GM18499 (cell line): ENCODE results near the gene RFX4.
A peak's percentile ranks its signal among the peaks of the same experiment; 100 is the strongest.
"Not testable (repeated sequence)": the region's sequence is repeated elsewhere in the genome, so short reads cannot be mapped to it uniquely, and the experiment has no call there.

Source experiments
- ATAC-seq: cut with Tn5 transposase; IDR thresholded peaks from one replicate; pipeline ENCODE4 v1.9.1; 2021; ENCODE audit warnings: moderate number of reproducible peaks; ENCODE audit not compliant: insufficient read depth, unreplicated experiment

RFX4 gene

DNA sequence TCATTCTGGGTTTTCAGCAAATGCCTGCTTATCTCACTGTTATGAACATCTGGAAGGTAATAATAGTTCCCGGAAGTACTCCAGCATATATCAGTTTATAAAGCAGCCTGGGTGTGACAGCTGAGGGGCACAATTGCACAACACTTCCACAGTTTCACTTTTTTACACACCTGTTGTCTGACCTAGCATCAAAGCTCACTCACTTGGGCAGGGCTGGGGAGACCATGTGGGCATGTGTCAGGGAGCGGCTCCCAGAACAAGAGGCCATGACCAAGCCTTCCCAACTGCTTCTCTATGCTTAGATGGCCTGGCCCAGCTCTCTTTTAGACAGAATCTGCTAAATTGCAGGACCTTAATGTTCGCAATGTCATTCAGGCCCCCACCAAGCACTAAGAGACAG lies 140.6 kb downstream of the RFX4 start:
- ATAC-seq: no peak

DNA sequence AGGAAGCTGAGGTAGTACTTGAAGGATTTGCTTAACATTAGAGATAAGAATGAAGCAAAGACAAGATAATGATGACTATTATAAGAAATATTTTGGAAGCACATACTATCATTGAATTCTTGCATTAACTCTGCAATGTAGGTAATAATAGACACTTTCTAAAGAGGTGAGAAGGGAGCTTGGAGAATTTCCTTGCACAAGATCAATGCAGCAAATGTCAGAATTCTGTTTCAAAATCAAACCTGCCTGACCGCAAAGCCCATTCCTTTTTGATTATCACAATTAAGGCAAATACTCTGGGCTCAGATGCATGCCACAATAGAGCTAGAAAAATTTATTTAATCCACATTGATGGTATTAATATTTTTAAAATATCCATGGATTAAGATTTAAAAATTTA lies 141.3 kb downstream of the RFX4 start:
- no peak for ATAC-seq

- ATAC-seq: no peak
Observed at GRCh38 chr12:106724934-106725333, 142.1 kb downstream of the RFX4 start.

DNA sequence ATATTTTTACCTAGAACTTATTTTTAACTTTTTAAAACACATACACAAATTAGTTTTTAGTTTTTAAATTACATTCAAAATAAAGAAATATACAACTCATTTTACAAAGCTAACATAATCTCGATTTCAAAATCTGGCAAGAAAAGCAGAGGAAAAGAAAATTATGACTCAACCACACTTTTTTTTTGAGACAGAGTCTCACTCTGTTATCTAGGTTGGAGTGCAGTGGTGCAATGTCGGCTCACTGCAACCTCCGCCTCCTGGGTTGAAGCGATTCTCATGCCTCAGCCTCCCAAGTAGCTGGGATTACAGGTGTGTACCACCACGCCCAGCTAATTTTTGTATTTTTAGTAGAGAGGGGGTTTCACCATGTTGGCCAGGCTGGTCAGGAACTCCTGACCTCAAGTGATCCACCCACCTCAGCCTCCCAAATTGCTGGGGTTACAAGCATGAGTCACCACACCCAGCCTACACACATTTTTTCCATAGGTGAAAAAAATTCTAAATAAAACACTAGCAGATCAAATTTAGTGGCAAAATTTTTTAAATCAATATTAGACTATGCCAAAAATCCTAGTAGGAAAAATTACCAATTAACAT lies 143.9 kb downstream of the RFX4 start:
- ATAC-seq: not testable (repeated sequence)

- ATAC-seq: no peak
Observed at GRCh38 chr12:106729611-106730010, 146.8 kb downstream of the RFX4 start.

- no peak for ATAC-seq
Observed at GRCh38 chr12:106732890-106733289, 150.1 kb downstream of the RFX4 start.

DNA sequence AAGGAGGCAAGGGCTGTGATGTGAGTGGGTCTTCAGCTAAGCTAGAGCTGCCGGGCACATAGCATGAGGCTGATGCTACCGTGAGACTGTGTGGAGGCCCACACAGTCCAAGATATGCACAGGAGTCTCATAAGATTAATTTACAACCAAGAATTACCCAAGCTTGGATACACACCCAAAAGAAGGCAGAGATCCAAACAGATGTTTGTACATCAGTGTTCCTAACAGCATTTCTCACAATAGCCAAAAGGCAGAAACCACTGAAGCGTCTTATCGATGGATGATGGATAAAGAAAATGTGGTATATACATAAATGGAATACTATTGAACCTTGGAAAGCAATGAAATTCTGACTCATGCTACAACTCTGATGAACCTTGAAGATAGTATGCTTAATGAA lies 150.9 kb downstream of the RFX4 start:
- no peak for ATAC-seq

- ATAC-seq: no peak
Observed at GRCh38 chr12:106736051-106736957, 153.5 kb downstream of the RFX4 start.

DNA sequence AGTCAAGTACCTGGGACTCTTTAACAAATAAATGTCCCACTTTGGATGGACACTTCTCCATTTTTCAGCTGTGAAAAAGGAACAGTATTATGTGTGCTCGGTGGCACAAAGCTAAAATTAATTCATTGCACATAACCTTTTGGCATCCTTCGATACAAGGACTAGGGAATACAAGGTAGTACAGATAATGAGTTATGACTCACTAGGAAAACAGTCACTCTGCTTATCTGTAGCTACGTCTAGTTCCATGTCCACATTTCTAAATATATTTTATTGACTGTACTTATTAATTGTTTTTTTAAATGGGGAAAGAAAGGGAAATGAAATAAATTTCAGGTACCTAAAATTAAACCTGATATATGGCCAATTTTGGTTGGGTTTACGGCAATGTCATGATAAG lies 156.5 kb downstream of the RFX4 start:
- ATAC-seq: no peak

DNA sequence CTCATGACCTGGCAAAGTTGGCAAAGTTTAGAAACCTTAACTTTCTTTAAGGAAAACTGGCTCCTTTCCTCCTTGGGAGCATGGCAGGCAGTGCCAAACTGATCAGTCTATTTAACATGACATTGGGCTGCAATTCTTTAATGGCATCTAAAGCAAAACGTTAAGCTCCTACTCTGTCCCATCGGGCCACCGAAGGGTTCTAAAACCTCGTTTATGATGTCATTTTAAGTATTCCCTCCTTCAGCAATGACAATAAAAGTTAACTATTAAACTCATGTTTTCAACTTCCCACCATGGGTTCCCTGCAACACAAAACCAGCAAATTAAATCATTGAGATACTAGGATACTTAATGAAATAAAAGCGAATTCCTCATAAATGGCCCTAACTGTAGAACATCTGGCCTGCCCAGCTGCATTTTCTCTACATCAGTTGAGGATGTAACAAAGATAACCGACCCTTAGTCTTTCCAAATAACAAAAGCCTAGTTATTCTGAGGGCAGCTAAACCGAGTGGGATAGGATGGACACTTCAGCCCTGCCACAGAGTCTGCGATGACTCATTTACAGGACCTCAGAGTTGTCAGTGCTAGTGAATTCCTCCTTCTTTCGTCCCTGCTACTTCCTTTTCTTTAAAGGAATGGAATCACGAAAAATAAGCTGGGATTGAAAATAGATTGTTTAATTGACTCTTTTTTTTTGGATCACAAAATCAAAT lies 157.2 kb downstream of the RFX4 start:
- ATAC-seq: no peak

DNA sequence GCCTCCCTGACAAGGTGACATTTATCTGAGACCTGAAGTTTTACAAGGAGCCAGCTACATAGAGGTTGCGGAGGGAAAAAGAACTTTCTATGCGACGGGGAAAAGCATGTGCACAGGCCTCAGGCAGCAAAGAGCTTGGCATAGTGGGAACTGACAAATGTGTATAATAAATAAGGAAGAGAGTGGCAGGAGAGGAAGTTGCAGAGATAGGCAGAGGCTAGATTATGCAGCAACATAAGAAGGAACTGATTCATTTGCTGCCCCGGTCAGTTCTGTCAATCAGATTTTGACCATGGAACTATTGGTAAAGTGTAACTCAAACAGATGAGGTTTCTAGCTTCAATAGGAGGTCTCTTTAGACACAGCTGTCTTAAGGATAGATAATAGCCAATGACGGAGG lies 158.0 kb downstream of the RFX4 start:
- ATAC-seq: no peak

DNA sequence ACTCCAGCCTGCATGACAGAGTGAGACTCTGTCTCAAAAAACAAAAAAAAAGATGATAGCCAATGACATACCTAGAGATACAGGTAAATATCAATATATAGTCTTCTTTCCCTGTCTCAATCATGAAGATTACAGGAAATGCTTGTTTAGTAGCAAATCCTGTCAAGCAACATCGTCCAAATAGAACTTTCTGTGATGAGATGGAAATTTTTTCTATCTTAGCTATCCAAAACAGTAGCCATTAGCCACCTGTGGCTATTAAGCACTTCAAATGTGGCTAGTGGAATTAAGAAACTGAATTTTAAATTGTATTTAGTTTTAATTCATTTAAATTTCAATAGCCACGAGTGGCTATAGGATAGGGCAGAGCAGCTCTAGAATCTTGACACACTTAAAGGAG lies 158.4 kb downstream of the RFX4 start:
- no peak for ATAC-seq

DNA sequence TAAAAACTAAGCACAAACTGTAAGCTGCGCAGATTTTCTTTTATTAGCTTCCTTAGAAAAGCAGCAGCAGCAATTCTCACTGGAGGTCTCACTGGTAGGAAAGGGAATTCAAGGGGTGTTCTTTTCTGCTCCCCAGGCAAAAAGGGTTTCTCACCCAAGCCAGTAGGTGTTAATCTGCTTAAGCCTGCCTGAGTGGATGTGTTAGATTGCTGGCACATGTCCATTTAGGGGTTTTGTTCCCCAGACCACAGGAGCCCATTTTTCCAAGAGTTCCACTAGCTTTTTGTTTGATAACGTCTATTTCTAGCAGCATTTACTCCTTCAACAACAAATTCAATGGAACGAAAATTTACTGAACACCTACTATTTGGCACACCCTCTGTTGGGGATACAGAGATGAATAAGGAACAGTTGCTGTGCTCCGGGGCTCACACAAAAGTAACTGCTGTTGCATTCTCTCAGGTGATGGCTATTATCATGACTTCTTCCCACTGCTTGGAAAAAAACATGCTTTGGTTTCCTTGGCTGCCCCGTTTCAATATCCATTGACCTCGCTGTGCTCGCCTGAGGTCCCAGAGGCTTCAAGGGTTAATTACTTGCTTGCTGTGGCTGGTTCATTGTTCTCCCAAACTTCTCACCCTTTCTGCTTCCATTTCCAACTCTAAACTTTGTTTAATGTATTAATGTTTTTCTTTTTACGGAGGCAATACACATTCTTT lies 160.6 kb downstream of the RFX4 start:
- no peak for ATAC-seq

DNA sequence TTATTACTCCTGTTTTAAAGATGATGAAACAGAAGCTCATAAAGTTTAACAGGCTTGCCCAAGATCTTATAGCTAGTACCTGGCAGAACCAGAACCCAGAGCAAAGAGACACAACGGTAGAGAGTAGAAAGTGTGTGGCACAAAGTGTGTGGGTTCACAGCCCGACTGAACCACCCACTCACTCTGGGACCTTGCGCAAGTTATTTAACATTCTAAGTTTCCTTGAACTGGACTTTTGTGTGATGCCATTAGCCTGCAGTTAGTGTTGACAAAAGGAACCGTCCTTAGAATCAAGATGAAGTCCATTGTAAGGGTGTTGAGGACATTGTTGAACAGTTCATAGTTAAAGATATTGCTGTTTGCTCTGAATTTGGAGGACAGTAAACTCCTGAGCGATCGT lies 161.8 kb downstream of the RFX4 start:
- ATAC-seq: no peak

DNA sequence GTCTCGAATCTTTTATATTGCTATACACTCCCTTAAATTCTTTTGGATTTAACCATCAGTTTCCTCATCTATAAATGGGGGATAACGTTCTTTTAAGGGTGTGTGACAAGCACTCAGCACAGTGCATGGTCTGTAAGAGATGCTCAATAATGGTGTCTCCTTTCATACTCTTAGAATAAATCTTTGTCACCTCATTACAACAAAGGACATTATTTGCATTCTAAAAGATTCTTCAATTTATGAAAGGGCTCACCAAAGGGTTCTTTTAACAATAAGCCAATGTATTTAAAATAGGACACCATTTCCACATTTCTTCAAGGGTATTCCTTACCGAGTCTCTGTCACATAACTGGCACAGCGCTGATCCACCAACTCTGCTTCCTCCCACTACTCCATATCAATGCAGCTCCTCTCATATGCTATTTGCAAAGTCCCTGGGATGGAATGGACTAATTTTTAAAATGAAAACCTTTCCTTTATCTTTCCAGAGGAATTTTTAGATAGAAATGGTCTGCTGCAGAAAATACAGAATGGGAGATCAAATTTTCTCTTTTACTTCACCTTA lies 162.5 kb downstream of the RFX4 start:
- no peak for ATAC-seq

DNA sequence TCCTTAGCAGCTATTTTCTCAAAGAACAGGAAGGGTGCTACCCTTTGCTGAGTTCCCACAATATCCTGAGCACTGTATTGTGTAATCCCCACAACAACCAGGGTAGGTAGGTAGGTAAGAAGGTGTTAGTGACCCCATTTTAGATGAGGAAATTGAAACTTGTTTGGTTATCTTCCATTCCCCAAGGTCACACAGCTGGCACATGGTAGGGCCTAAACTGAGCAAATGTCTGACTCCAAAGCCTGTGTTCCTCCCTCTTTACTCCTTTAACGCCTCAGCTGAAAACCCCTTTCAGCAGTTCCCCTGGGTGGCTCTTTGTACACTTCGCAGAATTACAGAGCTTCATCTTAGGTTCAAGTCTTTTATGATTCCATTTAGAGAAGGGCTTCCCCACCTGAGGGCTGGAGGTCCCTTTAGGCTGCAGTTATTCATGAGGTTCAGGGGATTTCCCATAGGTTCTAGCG lies 165.2 kb downstream of the RFX4 start:
- no peak for ATAC-seq

- ATAC-seq: no peak
Observed at GRCh38 chr12:106750524-106750923, 167.7 kb downstream of the RFX4 start.

DNA sequence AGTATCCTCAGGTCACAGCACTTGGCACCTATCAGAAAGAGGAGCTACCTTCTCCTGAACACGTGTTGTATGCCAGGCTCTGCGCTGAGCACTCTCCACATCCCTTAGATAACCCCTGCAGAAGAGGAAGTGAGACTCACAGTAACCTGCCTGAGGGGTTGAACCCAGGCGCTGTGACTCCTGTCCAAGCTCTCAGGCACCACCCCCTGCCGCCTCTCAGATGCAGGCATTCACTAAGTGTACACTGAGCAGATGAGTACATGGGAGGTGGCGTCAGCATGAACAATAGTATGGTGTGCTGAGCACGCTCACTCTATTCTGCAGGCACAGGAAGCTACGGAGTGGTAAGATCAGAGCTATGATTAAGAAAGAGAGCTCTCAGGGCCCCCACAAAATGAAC lies 170.7 kb downstream of the RFX4 start:
- peak; percentile 90 for ATAC-seq

DNA sequence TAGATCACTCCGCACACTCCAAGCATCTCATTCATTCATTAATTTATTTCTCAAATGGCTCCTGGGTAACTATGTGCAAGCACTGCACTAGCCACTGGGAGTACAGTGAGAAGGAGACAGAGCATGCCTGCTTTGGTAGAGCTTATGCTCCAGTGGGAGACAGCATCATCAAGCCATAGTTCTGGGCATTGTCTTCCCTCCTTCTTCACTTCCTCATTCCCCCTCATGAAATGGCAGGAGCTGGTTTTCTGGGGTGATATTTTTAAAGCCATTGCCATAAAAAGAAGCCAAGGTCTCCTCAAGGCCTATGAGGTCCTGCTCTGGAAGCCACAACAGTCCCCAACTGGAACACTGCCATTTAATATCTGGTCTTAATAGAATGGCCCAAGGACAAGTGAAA lies 171.5 kb downstream of the RFX4 start:
- no peak for ATAC-seq

- ATAC-seq: no peak
Observed at GRCh38 chr12:106757623-106758348, 175.0 kb downstream of the RFX4 start.
